H1 (cell line): ENCODE data around the gene KCNC1. TPM values are rescaled to one million over a fixed set of nuclear protein-coding genes. Genes with fewer than 3 reads are reported as not detected.

Experiments
- CTCF ChIA-PET: fragments of 300-600 bp; sonication (Branson Sonifier 250); formaldehyde crosslinking; loops from one replicate; lab custom pipeline; 2021; ENCODE audit not compliant: partially characterized antibody; lab: Charles Lee
- POLR2A ChIA-PET: fragments of 300-600 bp; sonication (Branson Sonifier 250); formaldehyde crosslinking; loops from one replicate; lab custom pipeline; 2021; ENCODE audit warnings: inconsistent platforms; ENCODE audit not compliant: partially characterized antibody; lab: Charles Lee
- DNase-seq, 2 experiments: peaks; one replicate each; pipeline versions ENCODE4 v3.0.0 to v3.0.0-alpha.2; 2010 to 2022; ENCODE audit warnings: low spot score in 2 of 2, low read depth in 1 of 2, mixed read lengths in 1 of 2
- FAIRE-seq: peaks from 2 replicates; lab custom pipeline; 2011; peaks lifted over from hg19 to GRCh38; lab: Jason Lieb, UNC
- H2AFZ ChIP-seq: 2 replicates; pipeline ENCODE4 v1.8.1; 2012; ENCODE audit warnings: low read length, inconsistent platforms
- H2AK5ac ChIP-seq: 2 replicates; pipeline ENCODE4 v1.6.1; 2013; ENCODE audit warnings: low read depth, low read length
- H2BK120ac ChIP-seq: replicated peaks from 2 replicates; pipeline ENCODE3; 2013; ENCODE audit warnings: low read depth, low read length, inconsistent platforms
- H2BK12ac ChIP-seq: 2 replicates; pipeline ENCODE4 v1.6.1; 2013; ENCODE audit warnings: low read depth, low read length
- H2BK15ac ChIP-seq: 2 replicates; pipeline ENCODE4 v1.6.1; 2013; ENCODE audit warnings: low read length
- H2BK20ac ChIP-seq: 2 replicates; pipeline ENCODE4 v1.6.1; 2013; ENCODE audit warnings: low read length
- H2BK5ac ChIP-seq: 2 replicates; pipeline ENCODE4 v1.6.1; 2013; ENCODE audit warnings: low read depth, low read length
- H3K14ac ChIP-seq: 2 replicates; pipeline ENCODE4 v1.6.1; 2013; ENCODE audit warnings: inconsistent platforms; ENCODE audit not compliant: insufficient read length
- H3K18ac ChIP-seq: 2 replicates; pipeline ENCODE4 v1.6.1; 2013; ENCODE audit warnings: low read length; ENCODE audit errors: extremely low read depth
- H3K23ac ChIP-seq: 2 replicates; pipeline ENCODE4 v1.6.1; 2013; ENCODE audit warnings: inconsistent platforms; ENCODE audit not compliant: insufficient read length
- H3K23me2 ChIP-seq: 2 replicates; pipeline ENCODE4 v1.6.1; 2013; ENCODE audit warnings: low read depth, low read length
- H3K27ac ChIP-seq: 2 replicates; pipeline ENCODE4 v1.6.1; 2011; ENCODE audit warnings: low read depth, low read length, inconsistent platforms
- H3K27me3 ChIP-seq, 4 experiments: replicated peaks in 1 of 4; 1 replicate in 1 of 4; 2 replicates in 3 of 4; pipeline versions ENCODE4 v1.6.1 to v1.8.1; 2011 to 2013; ENCODE audit warnings: low read length in 3 of 4, mild to moderate bottlenecking in 3 of 4, inconsistent platforms in 2 of 4, mixed read lengths in 2 of 4, moderate library complexity in 1 of 4; ENCODE audit not compliant: control insufficient read depth in 3 of 4, insufficient read depth in 3 of 4; ENCODE audit errors: extremely low read depth in 1 of 4
- H3K36me3 ChIP-seq, 4 experiments: 2 replicates each; pipeline versions ENCODE4 v1.6.1 to v1.8.1; 2011 to 2013; ENCODE audit warnings: mild to moderate bottlenecking in 4 of 4, low read length in 3 of 4, moderate library complexity in 2 of 4, control low read depth in 1 of 4, inconsistent platforms in 1 of 4; ENCODE audit not compliant: insufficient read depth in 4 of 4, control insufficient read depth in 2 of 4
- H3K4ac ChIP-seq: replicated peaks from 2 replicates; pipeline ENCODE3; 2013; ENCODE audit warnings: low read length, low read depth, mixed read lengths, inconsistent platforms; ENCODE audit not compliant: insufficient read length
- H3K4me1 ChIP-seq, 4 experiments: replicated peaks in 1 of 4; 1 replicate in 1 of 4; 2 replicates in 3 of 4; pipeline versions ENCODE4 v1.6.1 to v1.8.1; 2011 to 2013; ENCODE audit warnings: low read length in 3 of 4, inconsistent platforms in 2 of 4, mixed read lengths in 1 of 4; ENCODE audit not compliant: insufficient read depth in 4 of 4, control insufficient read depth in 3 of 4
- H3K4me2 ChIP-seq, 2 experiments: 2 replicates each; pipeline versions ENCODE4 v1.6.1 to v1.8.1; 2011 to 2013; ENCODE audit warnings: low read depth in 2 of 2, low read length in 2 of 2, control low read depth in 1 of 2, inconsistent platforms in 1 of 2, mild to moderate bottlenecking in 1 of 2; ENCODE audit not compliant: insufficient read depth in 1 of 2
- H3K4me3 ChIP-seq, 4 experiments: fragments of 200-600, 300-600 bp in 1 of 4; sonication (generic), shearing (Covaris generic), sonication (Bioruptor Twin) in 1 of 4; 2 replicates each; pipeline versions ENCODE4 v1.5.1 to v1.8.1; 2011 to 2016; ENCODE audit warnings: low read length in 4 of 4, low read depth in 3 of 4, control low read depth in 2 of 4, inconsistent platforms in 2 of 4, mild to moderate bottlenecking in 2 of 4, mixed read lengths in 1 of 4, moderate library complexity in 1 of 4; ENCODE audit not compliant: insufficient read depth in 2 of 4; ENCODE audit errors: extremely low read depth in 1 of 4
- H3K56ac ChIP-seq: replicated peaks from 2 replicates; pipeline ENCODE3; 2013; ENCODE audit warnings: low read depth, mild to moderate bottlenecking, mixed read lengths, low read length, inconsistent platforms; ENCODE audit not compliant: insufficient read length
- H3K79me1 ChIP-seq: 2 replicates; pipeline ENCODE4 v1.6.1; 2013; ENCODE audit warnings: low read depth, low read length, control low read depth
- H3K79me2 ChIP-seq, 2 experiments: 2 replicates each; pipeline versions ENCODE4 v1.6.1 to v1.8.1; 2012 to 2013; ENCODE audit warnings: low read length in 2 of 2, mild to moderate bottlenecking in 2 of 2, inconsistent platforms in 1 of 2; ENCODE audit not compliant: insufficient read depth in 2 of 2, control insufficient read depth in 1 of 2
- H3K9ac ChIP-seq, 4 experiments: replicated peaks in 1 of 4; 1 replicate in 1 of 4; 2 replicates in 3 of 4; pipeline versions ENCODE4 v1.6.1 to v1.8.1; 2011 to 2013; ENCODE audit warnings: low read depth in 3 of 4, low read length in 3 of 4, control low read depth in 2 of 4, mild to moderate bottlenecking in 2 of 4, moderate library complexity in 2 of 4, inconsistent platforms in 1 of 4; ENCODE audit errors: extremely low read depth in 1 of 4
- H3K9me3 ChIP-seq, 2 experiments: 2 replicates each; pipeline versions ENCODE4 v1.6.1 to v1.8.1; 2012 to 2013; ENCODE audit warnings: mild to moderate bottlenecking in 2 of 2, moderate library complexity in 2 of 2, control low read depth in 1 of 2, inconsistent platforms in 1 of 2, low read depth in 1 of 2, low read length in 1 of 2, mixed read lengths in 1 of 2; ENCODE audit not compliant: insufficient read depth in 2 of 2
- H4K20me1 ChIP-seq, 2 experiments: replicated peaks in 1 of 2; 2 replicates each; pipeline versions ENCODE3 to v1.8.1; 2011 to 2013; ENCODE audit warnings: inconsistent platforms in 2 of 2, low read length in 2 of 2, mild to moderate bottlenecking in 1 of 2; ENCODE audit not compliant: insufficient read depth in 2 of 2, control insufficient read depth in 1 of 2
- H4K5ac ChIP-seq: 2 replicates; pipeline ENCODE4 v1.6.1; 2013; ENCODE audit warnings: low read length, low read depth, mixed read lengths, inconsistent platforms; ENCODE audit not compliant: insufficient read length
- H4K8ac ChIP-seq: 2 replicates; pipeline ENCODE4 v1.8.0; 2013; ENCODE audit warnings: mild to moderate bottlenecking, moderate library complexity, low read length, inconsistent platforms; ENCODE audit not compliant: insufficient read depth; ENCODE audit errors: extremely low read depth
- H4K91ac ChIP-seq: replicated peaks from 2 replicates; pipeline ENCODE3; 2013; ENCODE audit warnings: low read length, mixed read lengths, inconsistent platforms; ENCODE audit not compliant: insufficient read length
- BACH1 ChIP-seq: IDR thresholded peaks from 2 replicates; pipeline ENCODE4 v1.6.1; 2012; ENCODE audit warnings: low read length, improper control_type of control experiment
- CREB1 ChIP-seq: IDR thresholded peaks from 2 replicates; pipeline ENCODE4 v1.6.1; 2012; ENCODE audit warnings: inconsistent platforms
- EP300 ChIP-seq, 2 experiments: IDR thresholded peaks; 1 replicate in 1 of 2; 2 replicates in 1 of 2; pipeline ENCODE4 v1.6.1; 2011 to 2012; ENCODE audit warnings: low read depth in 2 of 2, low read length in 2 of 2, mild to moderate bottlenecking in 2 of 2, borderline replicate concordance in 1 of 2, inconsistent platforms in 1 of 2, moderate library complexity in 1 of 2
- KDM1A ChIP-seq: fragments of 200-600, 300-600 bp; sonication (generic); IDR thresholded peaks from 2 replicates; pipeline ENCODE4 v1.7.1; 2016; ENCODE audit warnings: mild to moderate bottlenecking, low read length, borderline replicate concordance
- RAD21 ChIP-seq, 2 experiments: IDR thresholded peaks in 1 of 2; conservative IDR thresholded peaks in 1 of 2; 2 replicates each; pipeline ENCODE4 v1.6.1; 2011; ENCODE audit warnings: low read depth in 2 of 2, low read length in 2 of 2, improper control_type of control experiment in 1 of 2, inconsistent platforms in 1 of 2, mild to moderate bottlenecking in 1 of 2, moderate library complexity in 1 of 2
- RXRA ChIP-seq: IDR thresholded peaks from 2 replicates; pipeline ENCODE4 v1.6.1; 2011; ENCODE audit warnings: low read depth, mild to moderate bottlenecking, low read length, moderate library complexity; ENCODE audit not compliant: insufficient read depth
- SRF ChIP-seq: IDR thresholded peaks from 2 replicates; pipeline ENCODE4 v1.6.1; 2011; ENCODE audit warnings: mild to moderate bottlenecking, low read depth, low read length, moderate library complexity
- TEAD4 ChIP-seq: IDR thresholded peaks from 2 replicates; pipeline ENCODE4 v1.6.1; 2012; ENCODE audit warnings: low read depth, low read length, inconsistent platforms, mixed read lengths
- WGBS, 2 experiments: shearing (Covaris generic) in 1 of 2; methylation state at CpG; one replicate each; pipeline versions ENCODE4 v1.1.6 to v1.1.7; 2013 to 2015; ENCODE audit warnings: low lambda C conversion rate in 2 of 2, mixed read lengths in 2 of 2, inconsistent platforms in 1 of 2, low coverage in 1 of 2, missing lambda C conversion rate in 1 of 2; ENCODE audit not compliant: insufficient replicate concordance in 2 of 2, insufficient coverage in 1 of 2, insufficient read length in 1 of 2; ENCODE audit errors: extremely low coverage in 1 of 2, missing lambda C conversion rate in 1 of 2; 5-methylcytosine and 5-hydroxymethylcytosine counted together
- polyA plus RNA-seq, 7 experiments: library from polyadenylated mRNA; depleted of rRNA in 3 of 7; stranded (reverse) in 5 of 7; unstranded in 2 of 7; fragments of >200 nt in 5 of 7; fragments of 200-250 nt in 2 of 7; gene quantifications; 1 replicate in 5 of 7; 2 replicates in 1 of 7; 4 replicates in 1 of 7; pipeline versions ENCODE4 v1.2.1 to v1.2.3, GENCODE V29; 2011 to 2013; ENCODE audit warnings: missing spikeins in 2 of 7, mixed read lengths in 2 of 7
- total RNA-seq: library from RNA; stranded (reverse); fragmentation: NEBNext Ultra II Directional; extraction: Animal tissue kit (Norgen Biotek cat#: 25700); gene quantifications from 2 replicates; pipeline ENCODE4 v1.2.1, GENCODE V29; 2021
- TF ChIP-seq, protein P1 (sequence below): IDR thresholded peaks from 2 replicates; pipeline ENCODE4 v1.6.1; 2011; ENCODE audit warnings: low read length, improper control_type of control experiment
- TF ChIP-seq, protein P2 (sequence below): IDR thresholded peaks from 2 replicates; pipeline ENCODE4 v1.6.1; 2011; ENCODE audit warnings: low read depth, mild to moderate bottlenecking, low read length; ENCODE audit not compliant: insufficient read depth

The KCNC1 gene
- total and polyA plus RNA-seq, 2 of the 8 experiments (the other 6 are each of a cell fraction or from before 2014, with no cell fraction given): 0.11 to 0.26 TPM

DNA sequence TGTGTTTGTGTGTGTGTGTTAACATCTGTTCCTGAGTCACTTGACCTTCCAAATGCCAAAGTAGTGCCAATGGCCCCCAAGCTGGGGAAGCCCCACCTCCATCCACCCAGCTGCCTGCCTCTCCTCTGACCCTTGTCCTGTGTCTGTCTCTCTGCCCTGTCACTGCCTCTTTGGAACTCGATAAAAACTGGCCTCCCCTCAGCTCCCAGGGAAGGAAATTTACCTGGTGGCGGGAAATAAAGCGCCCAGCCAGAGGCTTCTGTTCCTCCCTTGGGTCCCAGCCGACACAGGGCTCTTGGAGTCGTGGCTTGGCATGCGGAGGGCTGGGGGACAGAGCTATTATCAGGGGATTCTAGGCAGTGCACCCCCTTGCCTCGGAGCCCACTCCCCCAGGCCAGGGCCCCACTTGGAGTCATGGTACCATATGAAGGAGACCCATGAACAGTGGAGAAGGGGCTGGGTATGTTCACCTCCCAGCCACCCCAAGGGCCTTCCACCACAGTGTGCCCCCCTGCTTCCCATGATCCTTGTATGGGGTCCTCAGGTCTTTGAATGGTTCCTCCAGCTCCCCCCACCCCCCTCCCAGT is 6.2 kb downstream of the KCNC1 start:
- no peak overlapping the region for H3K23ac ChIP-seq
- ChIA-PET CTCF (interaction anchor here (0.6 to 16.5 kb wide), 13 partner anchors 7 to 1023 kb away, joined by 3 to 290 read pairs (median 5); partner anchors contain the start of genes KCNC1 and MYOD1), POLR2A (no interaction called here)
- peaks cover 6 to 11% of the 10 kb centered on the region in 2 experiments for H4K20me1 ChIP-seq
- H3K79me2 ChIP-seq: no peaks in the 10 kb centered on the region
- no peak overlapping the region for H3K27ac ChIP-seq
- H2BK5ac ChIP-seq: no peak overlapping the region
- no peak overlapping the region for H3K9ac ChIP-seq
- no peak overlapping the region for H2BK15ac ChIP-seq
- no peak overlapping the region for H2BK20ac ChIP-seq
- H3K23me2 ChIP-seq: peaks cover 6% of the 10 kb centered on the region; the same call in 1 of the 2 replicates
- no peak overlapping the region for H2AFZ ChIP-seq
- H4K5ac ChIP-seq: no peak overlapping the region
- H3K56ac ChIP-seq: no peak overlapping the region
- H2BK12ac ChIP-seq: no peak overlapping the region
- no peak overlapping the region for H3K4me3 ChIP-seq
- no peaks in the 10 kb centered on the region for H3K79me1 ChIP-seq
- no peak overlapping the region for H3K14ac ChIP-seq
- H3K4me2 ChIP-seq: no peak overlapping the region
- peaks cover 0 to 10% (median 0%) of the 10 kb centered on the region in 4 experiments; a peak in 1 of 8 replicates for H3K36me3 ChIP-seq
- 0 out of 2 replicates have a peak overlapping the region, but pooled peaks have one; percentile 39 for H2AK5ac ChIP-seq
- WGBS, 2 experiments: 85% methylated on average over 7 of the region's 7 CpGs; no CpG with 5 or more reads in 1 of the 2 experiments
- H3K4me1 ChIP-seq: peaks cover 3 to 26% (median 13%) of the 10 kb centered on the region in 4 experiments
- no peak for DNase-seq
- no peak overlapping the region; the same call in 1 of the 2 replicates for H3K18ac ChIP-seq
- no peak for FAIRE-seq
- H2BK120ac ChIP-seq: no peak overlapping the region
- no peak overlapping the region for H4K8ac ChIP-seq
- H3K9me3 ChIP-seq: peaks cover 0 to 9% of the 10 kb centered on the region in 2 experiments; a peak in 2 of 4 replicates
- no peak overlapping the region for H3K4ac ChIP-seq
- peaks cover 16 to 35% (median 32%) of the 10 kb centered on the region in 4 experiments for H3K27me3 ChIP-seq
- H4K91ac ChIP-seq: no peak overlapping the region
- no peak for TF ChIP-seq SRF
- TF ChIP-seq TEAD4: no peak
- no peak for TF ChIP-seq BACH1
- TF ChIP-seq RXRA: no peak
- TF ChIP-seq, protein P1, sequence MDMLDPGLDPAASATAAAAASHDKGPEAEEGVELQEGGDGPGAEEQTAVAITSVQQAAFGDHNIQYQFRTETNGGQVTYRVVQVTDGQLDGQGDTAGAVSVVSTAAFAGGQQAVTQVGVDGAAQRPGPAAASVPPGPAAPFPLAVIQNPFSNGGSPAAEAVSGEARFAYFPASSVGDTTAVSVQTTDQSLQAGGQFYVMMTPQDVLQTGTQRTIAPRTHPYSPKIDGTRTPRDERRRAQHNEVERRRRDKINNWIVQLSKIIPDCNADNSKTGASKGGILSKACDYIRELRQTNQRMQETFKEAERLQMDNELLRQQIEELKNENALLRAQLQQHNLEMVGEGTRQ: no peak
- TF ChIP-seq RAD21 (IDR thresholded peaks at IDR 0.05 in 1 of 2, conservative IDR thresholded peaks at IDR 0.05 in 1 of 2; ENCODE audit: low read depth in 2 of 2, low read length in 2 of 2): no peak
- TF ChIP-seq KDM1A: no peak
- no peak for TF ChIP-seq EP300 (IDR thresholded peaks at IDR 0.05; ENCODE audit: borderline replicate concordance in 1 of 2, low read depth in 2 of 2, low read length in 2 of 2)
- no peak for TF ChIP-seq CREB1
- TF ChIP-seq, protein P2, sequence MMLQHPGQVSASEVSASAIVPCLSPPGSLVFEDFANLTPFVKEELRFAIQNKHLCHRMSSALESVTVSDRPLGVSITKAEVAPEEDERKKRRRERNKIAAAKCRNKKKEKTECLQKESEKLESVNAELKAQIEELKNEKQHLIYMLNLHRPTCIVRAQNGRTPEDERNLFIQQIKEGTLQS: no peak
